HG02852 (cell line): Measurements from ENCODE around the gene TPM3.
"Not testable (repeated sequence)": the region's sequence is repeated elsewhere in the genome, so short reads cannot be mapped to it uniquely, and the experiment has no call there.

Experiments used
- ATAC-seq: cut with Tn5 transposase; IDR thresholded peaks from one replicate; pipeline ENCODE4 v1.9.1; 2021; ENCODE audit warnings: mild to moderate bottlenecking, moderate library complexity; ENCODE audit not compliant: unreplicated experiment

The TPM3 gene

GRCh38 chr1:154191990-154192461, at the start of gene TPM3:
Gene TPM3 (minus strand): TSS chr1:154192100. CDS start chr1:154192018, 82 bp downstream.
- ATAC-seq = no peak

GRCh38 chr1:154240294-154240833, 48.5 kb upstream of the TPM3 start:
- ATAC-seq = no peak

GRCh38 chr1:154239491-154239890, 47.6 kb upstream of the TPM3 start:
- ATAC-seq = no peak

- ATAC-seq = no peak
Measured at GRCh38 chr1:154237880-154238506, 46.1 kb upstream of the TPM3 start.

GRCh38 chr1:154237435-154237834, 45.5 kb upstream of the TPM3 start:
- no peak for ATAC-seq

GRCh38 chr1:154236855-154237254, 45.0 kb upstream of the TPM3 start:
- ATAC-seq = no peak

GRCh38 chr1:154233127-154233526, 41.2 kb upstream of the TPM3 start:
- not testable (repeated sequence) for ATAC-seq

- ATAC-seq = not testable (repeated sequence)
Measured at GRCh38 chr1:154231112-154231511, 39.2 kb upstream of the TPM3 start.

GRCh38 chr1:154225370-154225769, 33.5 kb upstream of the TPM3 start:
- no peak for ATAC-seq

GRCh38 chr1:154223621-154224020, 31.7 kb upstream of the TPM3 start:
- no peak for ATAC-seq

GRCh38 chr1:154222918-154223317, 31.0 kb upstream of the TPM3 start:
- ATAC-seq = no peak

GRCh38 chr1:154222518-154222917, 30.6 kb upstream of the TPM3 start:
- ATAC-seq = no peak

- peak; percentile 11 for ATAC-seq
Measured at GRCh38 chr1:154221278-154222001, 29.5 kb upstream of the TPM3 start.

- no peak for ATAC-seq
Measured at GRCh38 chr1:154220970-154221277, 29.0 kb upstream of the TPM3 start.

GRCh38 chr1:154220071-154220969, 28.4 kb upstream of the TPM3 start, which contains the start of gene UBAP2L:
Gene UBAP2L (plus strand): TSS chr1:154220955. CDS start chr1:154225124, 4,169 bp downstream.
- peak; percentile 82 for ATAC-seq

- ATAC-seq = no peak
Measured at GRCh38 chr1:154219541-154219940, 27.6 kb upstream of the TPM3 start.

- no peak for ATAC-seq
Measured at GRCh38 chr1:154218545-154218944, 26.6 kb upstream of the TPM3 start.

- ATAC-seq = no peak
Measured at GRCh38 chr1:154213274-154213673, 21.4 kb upstream of the TPM3 start.

GRCh38 chr1:154212083-154212482, 20.2 kb upstream of the TPM3 start:
- ATAC-seq = no peak

GRCh38 chr1:154208677-154209388, 16.9 kb upstream of the TPM3 start:
- ATAC-seq = no peak

GRCh38 chr1:154207262-154207661, 15.4 kb upstream of the TPM3 start:
- ATAC-seq = no peak
